SU-DHL-6 (cell line): ENCODE results near the gene RASL10A.

ENCODE experiments used
- H2AFZ ChIP-seq: fragments of 200-600 bp; sonication (generic); 2 replicates; pipeline ENCODE4 v1.6.1; 2014; ENCODE audit warnings: low read depth, mild to moderate bottlenecking, moderate library complexity, mixed read lengths, antibody characterized with exemption, low read length; ENCODE audit not compliant: severe bottlenecking
- H3F3A ChIP-seq: fragments of 200-600 bp; shearing (Covaris generic); 2 replicates; pipeline ENCODE4 v1.6.0; 2016; ENCODE audit warnings: antibody characterized with exemption, mild to moderate bottlenecking; ENCODE audit not compliant: insufficient read depth
- H3K27ac ChIP-seq: fragments of 200-600 bp; sonication (generic); 2 replicates; pipeline ENCODE4 v1.5.1; 2016; ENCODE audit warnings: low read depth, mild to moderate bottlenecking, low read length, moderate library complexity, mixed read lengths
- H3K27me3 ChIP-seq: fragments of 200-600 bp; sonication (generic), shearing (Covaris generic); 2 replicates; pipeline ENCODE4 v1.6.0; 2014; ENCODE audit warnings: mild to moderate bottlenecking, low read length
- H3K36me3 ChIP-seq: fragments of 200-600 bp; sonication (generic); 2 replicates; pipeline ENCODE4 v1.6.1; 2014; ENCODE audit warnings: mild to moderate bottlenecking, low read length, mixed read lengths
- H3K4me2 ChIP-seq: fragments of 300-600, 200-600 bp; shearing (Covaris generic), sonication (generic); 2 replicates; pipeline ENCODE4 v1.6.0; 2014; ENCODE audit warnings: low read length, low read depth, mild to moderate bottlenecking; ENCODE audit not compliant: poor library complexity, severe bottlenecking
- H3K4me3 ChIP-seq: fragments of 200-600 bp; sonication (generic); 2 replicates; pipeline ENCODE4 v1.5.1; 2014; ENCODE audit warnings: antibody characterized with exemption, low read length, mild to moderate bottlenecking, mixed read lengths; ENCODE audit not compliant: insufficient read depth, poor library complexity, severe bottlenecking
- H3K79me2 ChIP-seq: fragments of 200-600 bp; sonication (generic); 2 replicates; pipeline ENCODE4 v1.6.1; 2014; ENCODE audit warnings: mild to moderate bottlenecking, low read length, moderate library complexity; ENCODE audit not compliant: insufficient read depth
- H3K9ac ChIP-seq: fragments of 200-600 bp; sonication (generic); 2 replicates; pipeline ENCODE4 v1.7.0; 2014; ENCODE audit warnings: mild to moderate bottlenecking, low read length
- H3K9me2 ChIP-seq: fragments of 200-600 bp; sonication (generic); replicated peaks from 2 replicates; pipeline ENCODE4 v1.6.1; 2014; ENCODE audit warnings: low read length; ENCODE audit not compliant: insufficient read depth
- H3K9me3 ChIP-seq: fragments of 200-600 bp; sonication (generic); 2 replicates; pipeline ENCODE4 v1.6.1; 2014; ENCODE audit warnings: low read length, mixed read lengths; ENCODE audit not compliant: insufficient read depth
- H4K20me1 ChIP-seq: fragments of 200-600 bp; sonication (generic); 2 replicates; pipeline ENCODE4 v1.6.1; 2014; ENCODE audit warnings: low read depth, mild to moderate bottlenecking, antibody characterized with exemption, low read length, moderate library complexity, mixed read lengths
- CTCF ChIP-seq: fragments of 200-600 bp; sonication (generic); IDR thresholded peaks from one replicate; pipeline ENCODE4 v1.5.1; 2017; ENCODE audit warnings: antibody characterized with exemption, mild to moderate bottlenecking, low read length, moderate library complexity; ENCODE audit not compliant: insufficient read depth, poor library complexity, severe bottlenecking
- EZH2phosphoT487 ChIP-seq: fragments of 200-600 bp; sonication (generic), shearing (Covaris generic); conservative IDR thresholded peaks from 2 replicates; pipeline ENCODE4 v1.6.1; 2018; ENCODE audit warnings: mild to moderate bottlenecking, antibody characterized with exemption, low read length, moderate library complexity, mixed read lengths

Gene RASL10A

GRCh38 chr22:29330753-29331152 lies 15.3 kb upstream of the RASL10A start:
- H3K9ac ChIP-seq, result no peak overlapping the region

GRCh38 chr22:29330291-29330690 lies 14.8 kb upstream of the RASL10A start:
- Histone ChIP-seq H3K79me2 (no peaks in the 10 kb centered on the region), H3K9me3 (no peaks in the 10 kb centered on the region), H2AFZ (no peak overlapping the region), H3K27me3 (no peaks in the 10 kb centered on the region), H3K27ac (no peak overlapping the region), H3K4me3 (no peak overlapping the region), H3K36me3 (no peaks in the 10 kb centered on the region), H3K9ac (no peak overlapping the region), H3K9me2 (no peaks in the 10 kb centered on the region), H3F3A (no peaks in the 10 kb centered on the region), H4K20me1 (no peaks in the 10 kb centered on the region), H3K4me2 (no peak overlapping the region)
- TF ChIP-seq EZH2phosphoT487 (no peak), CTCF (no peak)

More at GRCh38 chr22:29330753-29331152, 15.3 kb upstream of the RASL10A start:
- Histone ChIP-seq H3K4me3 (no peak overlapping the region), H3K36me3 (no peaks in the 10 kb centered on the region), H3K79me2 (no peaks in the 10 kb centered on the region), H3K27me3 (no peaks in the 10 kb centered on the region), H2AFZ (no peak overlapping the region), H3K27ac (no peak overlapping the region), H3K9me2 (no peaks in the 10 kb centered on the region), H3K9me3 (no peaks in the 10 kb centered on the region), H3K4me2 (no peak overlapping the region), H3F3A (no peaks in the 10 kb centered on the region), H4K20me1 (no peaks in the 10 kb centered on the region)
- TF ChIP-seq EZH2phosphoT487 (no peak), CTCF (no peak)

GRCh38 chr22:29329581-29329980 lies 14.1 kb upstream of the RASL10A start:
- no peaks in the 10 kb centered on the region for H3K79me2 ChIP-seq
- H2AFZ ChIP-seq, result no peak overlapping the region
- no peak overlapping the region for H3K4me2 ChIP-seq
- no peaks in the 10 kb centered on the region for H3K9me3 ChIP-seq
- no peaks in the 10 kb centered on the region for H3K9me2 ChIP-seq
- TF ChIP-seq EZH2phosphoT487, result no peak
- TF ChIP-seq CTCF, result no peak
- H3K27me3 ChIP-seq, result no peaks in the 10 kb centered on the region
- no peak overlapping the region for H3K27ac ChIP-seq
- no peaks in the 10 kb centered on the region for H3K36me3 ChIP-seq
- no peaks in the 10 kb centered on the region for H3F3A ChIP-seq
- no peak overlapping the region for H3K4me3 ChIP-seq
- no peak overlapping the region for H3K9ac ChIP-seq
- H4K20me1 ChIP-seq, result no peaks in the 10 kb centered on the region
